Sigmoid colon (tissue), 7 donors: ENCODE measurements around the gene FKBP9. TPM values are rescaled to one million over a fixed set of nuclear protein-coding genes. Genes with fewer than 3 reads are reported as not detected.

Source experiments
- DNase-seq: peaks from one replicate; pipeline ENCODE4 v3.0.0-alpha.2; 2019
- H3K27ac ChIP-seq, 4 donors: fragments of 200-600 bp; sonication (generic); one replicate each; pipeline ENCODE4 v1.5.1; 2016 to 2019; ENCODE audit warnings: mild to moderate bottlenecking in 1 of 4
- H3K27me3 ChIP-seq, 3 donors: fragments of 200-600 bp; sonication (generic); one replicate each; pipeline ENCODE4 v1.5.1; 2019; ENCODE audit warnings: mild to moderate bottlenecking in 1 of 3
- H3K36me3 ChIP-seq, 4 donors: fragments of 200-600 bp; sonication (generic); one replicate each; pipeline ENCODE4 v1.5.1; 2016 to 2019
- H3K4me1 ChIP-seq, 4 donors: fragments of 200-600 bp; sonication (generic); one replicate each; pipeline ENCODE4 v1.5.1; 2017 to 2019
- H3K4me3 ChIP-seq, 4 donors: fragments of 200-600 bp; sonication (generic); one replicate each; pipeline ENCODE4 v1.5.1; 2017 to 2019; ENCODE audit warnings: mild to moderate bottlenecking in 2 of 4, moderate library complexity in 1 of 4
- H3K9me3 ChIP-seq, 4 donors: fragments of 200-600 bp in 3 of 4; sonication (generic) in 3 of 4; one replicate each; pipeline versions ENCODE4 v1.5.1 to v1.6.1; 2013 to 2019
- EP300 ChIP-seq, 4 donors: sonication (generic); formaldehyde crosslinking; IDR thresholded peaks; one replicate each; pipeline ENCODE4 v1.6.1; 2017; ENCODE audit warnings: antibody characterized with exemption in 4 of 4
- POLR2A ChIP-seq, 2 donors: fragments of 450-650 bp; IDR thresholded peaks; one replicate each; pipeline ENCODE4 v1.6.1; 2016; ENCODE audit warnings: antibody characterized with exemption in 2 of 2, mild to moderate bottlenecking in 2 of 2, moderate library complexity in 2 of 2
- POLR2AphosphoS5 ChIP-seq, 4 donors: sonication (generic); formaldehyde crosslinking; IDR thresholded peaks; one replicate each; pipeline ENCODE4 v1.6.1; 2017; ENCODE audit warnings: antibody characterized with exemption in 4 of 4
- WGBS, 2 donors: extraction: QIAGEN DNeasy Blood & Tissue Kit; methylation state at CpG; one replicate each; pipeline ENCODE4 v1.1.7; 2013; 5-methylcytosine and 5-hydroxymethylcytosine counted together
- intact Hi-C: fragments of 100-400 bp; cut with DNase I; formaldehyde crosslinking; loops from one replicate; pipeline ENCODE4 v1.15.1; 2023
- polyA plus RNA-seq, 3 donors: library from polyadenylated mRNA; stranded (reverse); fragments of 200-250 nt; gene quantifications; one replicate each; pipeline ENCODE4 v1.2.3, GENCODE V29; 2013
- total RNA-seq, 4 donors: library from RNA; depleted of rRNA; stranded (reverse); fragments of >200 nt; gene quantifications; one replicate each; pipeline ENCODE4 v1.1.0, GENCODE V29; 2016
- TF ChIP-seq, protein P1 (sequence below), 4 experiments: fragments of 450-650 bp in 3 of 4; fragments of 200-600 bp in 1 of 4; IDR thresholded peaks; one replicate each; pipeline ENCODE4 v1.5.1; 2016 to 2019; ENCODE audit warnings: antibody characterized with exemption in 4 of 4, mild to moderate bottlenecking in 3 of 4, moderate library complexity in 2 of 4
- donor health status: healthy with polysubstance abuse.
- donor health status: Bipolar disorder and iron deficiency.
- donor health status: healthy.

The FKBP9 gene
- total and polyA plus RNA-seq, 7 donors = 12.3 to 161 (median 79.6) TPM

DNA sequence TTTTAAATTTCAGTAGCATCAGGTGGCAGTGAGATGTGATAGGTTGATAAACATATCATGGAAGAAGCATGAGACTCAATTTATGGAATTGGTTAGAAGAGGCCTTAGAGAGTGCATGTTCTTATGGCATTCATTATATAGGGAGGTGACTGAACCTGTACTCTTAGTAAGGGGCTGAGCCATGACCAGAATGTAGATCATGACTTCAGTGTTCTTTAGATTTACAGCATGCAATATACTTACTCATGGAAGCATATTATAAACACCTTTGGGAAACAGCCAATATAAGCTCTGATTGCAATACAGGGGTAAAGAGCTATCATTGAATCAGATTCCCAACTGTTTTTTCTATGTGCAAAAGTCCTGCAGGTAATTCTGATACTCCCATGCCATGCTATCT lies 55.1 kb downstream of the FKBP9 start:
- TF ChIP-seq, protein P1, sequence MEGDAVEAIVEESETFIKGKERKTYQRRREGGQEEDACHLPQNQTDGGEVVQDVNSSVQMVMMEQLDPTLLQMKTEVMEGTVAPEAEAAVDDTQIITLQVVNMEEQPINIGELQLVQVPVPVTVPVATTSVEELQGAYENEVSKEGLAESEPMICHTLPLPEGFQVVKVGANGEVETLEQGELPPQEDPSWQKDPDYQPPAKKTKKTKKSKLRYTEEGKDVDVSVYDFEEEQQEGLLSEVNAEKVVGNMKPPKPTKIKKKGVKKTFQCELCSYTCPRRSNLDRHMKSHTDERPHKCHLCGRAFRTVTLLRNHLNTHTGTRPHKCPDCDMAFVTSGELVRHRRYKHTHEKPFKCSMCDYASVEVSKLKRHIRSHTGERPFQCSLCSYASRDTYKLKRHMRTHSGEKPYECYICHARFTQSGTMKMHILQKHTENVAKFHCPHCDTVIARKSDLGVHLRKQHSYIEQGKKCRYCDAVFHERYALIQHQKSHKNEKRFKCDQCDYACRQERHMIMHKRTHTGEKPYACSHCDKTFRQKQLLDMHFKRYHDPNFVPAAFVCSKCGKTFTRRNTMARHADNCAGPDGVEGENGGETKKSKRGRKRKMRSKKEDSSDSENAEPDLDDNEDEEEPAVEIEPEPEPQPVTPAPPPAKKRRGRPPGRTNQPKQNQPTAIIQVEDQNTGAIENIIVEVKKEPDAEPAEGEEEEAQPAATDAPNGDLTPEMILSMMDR (IDR thresholded peaks at IDR 0.05) = no peak
- no peak for TF ChIP-seq POLR2AphosphoS5 (IDR thresholded peaks at IDR 0.05)
- no peak for TF ChIP-seq EP300 (IDR thresholded peaks at IDR 0.05)
- no peak for TF ChIP-seq POLR2A (IDR thresholded peaks at IDR 0.05)
- Histone ChIP-seq H3K36me3 (peaks cover 0 to 50% (median 8%) of the 10 kb centered on the region in 4 donors), H3K4me3 (no peak overlapping the region), H3K27me3 (no peaks in the 10 kb centered on the region), H3K4me1 (no peaks in the 10 kb centered on the region), H3K27ac (no peak overlapping the region), H3K9me3 (no peaks in the 10 kb centered on the region)
- DNase-seq = no peak
- intact Hi-C loops = no loop called here

DNA sequence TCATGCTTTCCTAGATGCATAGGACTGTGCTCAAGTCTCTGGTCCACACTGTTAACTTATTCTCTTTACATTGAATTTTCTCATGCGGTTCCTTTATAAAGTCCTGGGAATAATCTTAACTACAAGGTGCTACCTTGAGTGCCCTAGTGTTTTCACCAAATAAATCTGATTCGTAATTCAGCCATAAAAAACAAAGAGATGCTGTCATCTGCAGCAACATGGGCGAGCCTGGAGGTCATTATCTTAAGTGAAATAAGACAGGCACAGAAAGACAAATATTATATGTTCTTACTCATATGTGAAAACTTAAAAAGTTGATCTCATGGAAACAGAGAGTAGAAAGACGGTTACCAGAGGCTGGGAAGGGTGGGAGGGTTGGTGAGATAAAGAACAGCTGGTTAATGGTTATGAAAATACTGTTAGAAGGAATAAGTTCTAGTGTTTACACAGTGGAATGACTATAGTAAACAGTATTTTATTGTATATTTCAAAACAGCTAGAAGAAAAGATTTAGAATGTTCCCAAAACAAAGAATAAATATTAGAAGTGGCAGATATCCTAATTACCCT lies 67.0 kb downstream of the FKBP9 start:
- H3K36me3 ChIP-seq = peaks cover 0 to 65% (median 2%) of the 10 kb centered on the region in 4 donors
- TF ChIP-seq EP300 (IDR thresholded peaks at IDR 0.05) = no peak
- TF ChIP-seq, protein P1 (IDR thresholded peaks at IDR 0.05) = no peak
- TF ChIP-seq POLR2AphosphoS5 (IDR thresholded peaks at IDR 0.05) = no peak
- TF ChIP-seq POLR2A (IDR thresholded peaks at IDR 0.05) = no peak
- WGBS, 2 donors = 14 to 65% methylated on average over 4 of the region's 4 CpGs
- no peaks in the 10 kb centered on the region for H3K27me3 ChIP-seq
- no peaks in the 10 kb centered on the region for H3K9me3 ChIP-seq
- no peak for DNase-seq
- intact Hi-C loops = no loop called here
- H3K27ac ChIP-seq = peak overlapping the region in 1 of 4 donors; percentile 14
- no peak overlapping the region for H3K4me3 ChIP-seq
- H3K4me1 ChIP-seq = peaks cover 0 to 11% (median 3%) of the 10 kb centered on the region in 4 donors

DNA sequence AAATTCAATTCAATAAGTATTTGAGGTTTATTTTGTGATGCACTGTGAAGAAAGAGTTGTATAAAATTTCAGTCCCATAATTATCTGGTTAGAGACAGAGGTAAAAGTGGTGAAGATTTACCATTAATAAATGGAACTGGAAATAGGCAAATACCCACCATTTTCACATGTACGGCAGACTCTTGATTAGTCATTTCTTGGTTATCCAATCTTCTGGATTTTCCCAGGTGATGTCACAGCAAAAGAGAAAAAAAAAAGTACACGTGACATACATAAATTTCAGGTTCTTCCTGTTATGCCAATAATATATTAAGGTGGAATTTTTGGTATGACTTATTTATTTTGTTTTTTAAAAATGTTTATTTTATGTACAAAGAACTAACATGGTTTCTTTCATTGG lies 78.5 kb downstream of the FKBP9 start:
- H3K27me3 ChIP-seq = no peaks in the 10 kb centered on the region
- 84 to 91% methylated on average over 2 of the region's 2 CpGs for WGBS, 2 donors
- no peak overlapping the region for H3K4me3 ChIP-seq
- no peak for DNase-seq
- H3K9me3 ChIP-seq = no peaks in the 10 kb centered on the region
- no peaks in the 10 kb centered on the region for H3K36me3 ChIP-seq
- intact Hi-C loops = no loop called here
- no peak for TF ChIP-seq EP300 (IDR thresholded peaks at IDR 0.05)
- TF ChIP-seq POLR2A (IDR thresholded peaks at IDR 0.05) = no peak
- TF ChIP-seq POLR2AphosphoS5 (IDR thresholded peaks at IDR 0.05) = no peak
- TF ChIP-seq, protein P1 (IDR thresholded peaks at IDR 0.05) = no peak
- no peak overlapping the region for H3K27ac ChIP-seq
- peaks cover 0 to 41% (median 24%) of the 10 kb centered on the region in 4 donors for H3K4me1 ChIP-seq

DNA sequence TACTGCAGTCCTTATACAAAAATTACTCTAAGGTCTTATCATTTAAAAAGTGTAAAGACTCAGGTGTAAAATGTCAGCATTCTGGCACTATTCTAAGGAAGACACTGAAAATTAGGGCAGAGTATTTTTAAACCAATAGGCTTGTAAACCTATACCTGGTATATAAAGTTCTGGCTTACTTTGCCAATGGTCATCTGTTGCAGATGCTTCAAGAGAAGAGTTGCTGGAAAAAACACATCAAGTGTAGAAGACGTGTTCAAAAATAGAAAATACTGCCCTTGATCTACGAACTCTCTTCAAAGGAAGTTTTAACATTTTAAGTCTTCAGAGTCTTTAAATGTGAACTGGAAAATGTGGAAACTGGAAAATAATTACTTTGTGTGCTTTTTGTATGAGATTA lies 81.4 kb downstream of the FKBP9 start:
- Histone ChIP-seq H3K36me3 (no peaks in the 10 kb centered on the region), H3K27ac (peak overlapping the region; percentile 56 to 77 (median 71)), H3K27me3 (no peaks in the 10 kb centered on the region), H3K4me1 (peaks cover 0 to 62% (median 36%) of the 10 kb centered on the region in 4 donors), H3K4me3 (peak overlapping the region in 3 of 4 donors; percentile 44 to 51 (median 49)), H3K9me3 (no peaks in the 10 kb centered on the region)
- TF ChIP-seq POLR2A (IDR thresholded peaks at IDR 0.05) (no peak), EP300 (IDR thresholded peaks at IDR 0.05) (no peak), POLR2AphosphoS5 (IDR thresholded peaks at IDR 0.05) (no peak)
- TF ChIP-seq, protein P1 (IDR thresholded peaks at IDR 0.05) = no peak
- DNase-seq = no peak
- WGBS, 2 donors = 13 to 35% methylated on average over 2 of the region's 2 CpGs
- intact Hi-C loops = no loop called here
